NCI-H1436 treated with DMSO at 0.1 percent for 48 hours (cell line): Measurements from ENCODE around the gene LMOD3.

Source experiments
- DNase-seq: peaks from one replicate; lab custom pipeline; 2025; lab: John Stamatoyannopoulos, UW

LMOD3 gene

DNA sequence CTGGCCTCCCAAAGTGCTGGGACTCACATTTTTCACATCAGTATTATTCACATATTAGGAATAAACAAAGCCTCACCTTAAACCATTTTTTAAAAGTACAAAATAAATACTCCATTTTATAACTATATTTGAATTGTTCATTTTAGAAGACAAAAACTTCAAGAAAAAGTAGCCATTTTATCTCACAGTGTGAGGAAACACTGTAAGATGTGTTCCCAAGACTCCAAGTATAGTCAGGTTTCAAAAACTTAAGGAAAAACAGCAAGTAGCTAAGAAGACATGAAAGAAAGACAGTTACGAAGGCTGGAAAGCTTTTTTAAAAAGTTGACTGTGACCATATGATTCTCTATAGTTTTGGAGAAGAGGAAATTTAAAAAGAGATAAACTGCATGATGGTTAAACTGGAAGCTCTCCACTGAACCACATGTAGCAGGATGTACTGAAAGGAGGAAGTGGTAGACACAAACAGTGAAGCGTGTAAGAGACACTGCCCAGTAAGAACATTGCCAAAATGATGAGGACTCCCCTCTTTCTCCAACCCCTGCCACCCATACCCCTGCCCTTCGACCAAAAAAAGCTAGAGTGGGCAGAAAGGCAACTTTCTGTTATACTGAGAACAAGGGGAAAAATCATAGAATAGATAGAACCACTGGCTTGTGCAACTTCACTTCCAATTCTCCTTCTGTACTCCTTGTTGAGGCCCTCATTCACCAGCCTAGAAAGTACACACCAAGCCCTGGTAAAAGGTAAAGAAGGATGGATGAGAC lies 64.0 kb downstream of the LMOD3 start:
- no peak for DNase-seq
